Measurements from ENCODE around the gene MGMT. TPM values are rescaled to one million over a fixed set of nuclear protein-coding genes. Genes with fewer than 3 reads are reported as not detected.

MGMT gene
- total RNA-seq, 1 experiment from 2014 or later: 11.5 TPM

- Histone ChIP-seq H3K36me3 (ENCODE audit: control insufficient read depth in 1 of 2, insufficient read depth in 2 of 2, low read length in 2 of 2) (no peaks in the 10 kb centered on the region), H3K27me3 (ENCODE audit: insufficient read depth, low read length) (no peaks in the 10 kb centered on the region), H3K79me2 (ENCODE audit: insufficient read depth, low read length) (no peaks in the 10 kb centered on the region), H3K9ac (ENCODE audit: low read length) (no peak overlapping the region), H3K9me2 (ENCODE audit: insufficient read depth) (no peaks in the 10 kb centered on the region), H3K4me2 (ENCODE audit: low read length) (no peak overlapping the region), H3K4me3 (replicated peaks in 1 of 2; ENCODE audit: low read depth in 1 of 2, low read length in 2 of 2) (no peak overlapping the region), H3K4me1 (ENCODE audit: control insufficient read depth in 1 of 2, insufficient read depth in 2 of 2, low read length in 2 of 2) (peaks cover 0 to 2% of the 10 kb centered on the region in 2 experiments; a peak in 1 of 4 replicates), H2AFZ (ENCODE audit: low read depth, low read length, poor library complexity, severe bottlenecking) (no peak overlapping the region), H4K20me1 (ENCODE audit: insufficient read depth) (no peaks in the 10 kb centered on the region), H3K9me3 (ENCODE audit: control insufficient read depth in 1 of 2, insufficient read depth in 1 of 2, low read depth in 1 of 2, low read length in 2 of 2) (no peaks in the 10 kb centered on the region), H3K27ac (ENCODE audit: low read depth, low read length) (no peak overlapping the region)
- BruUV-seq (replicated peaks): no TSS peak
- ChIA-PET POLR2A (no interaction called here), CTCF (no interaction called here), RAD21 (ENCODE audit: low non-redundant PET in 1 of 2, low total read pairs in 2 of 2, uncharacterized antibody in 2 of 2, unreplicated experiment in 2 of 2) (no interaction called here)
- intact Hi-C loops (cut with micrococcal nuclease): no loop called here
- DNase-seq (ENCODE audit: low read depth, low spot score) (no peak), ATAC-seq (no peak)
- no peak for TF ChIP-seq SIN3A (IDR thresholded peaks at IDR 0.05; ENCODE audit: low read depth)
- TF ChIP-seq ELF1 (IDR thresholded peaks at IDR 0.05; ENCODE audit: borderline replicate concordance, low read depth): no peak
- TF ChIP-seq POLR2A (IDR thresholded peaks at IDR 0.05; ENCODE audit: borderline replicate concordance, extremely low read depth, insufficient read depth, insufficient read length): no peak
- TF ChIP-seq ZNF274 (IDR thresholded peaks at IDR 0.05; ENCODE audit: low read depth, low read length): no peak
- no peak for TF ChIP-seq TCF7L2 (IDR thresholded peaks at IDR 0.05; ENCODE audit: borderline replicate concordance, extremely low read depth, insufficient read depth, insufficient read length)
- TF ChIP-seq SRF (IDR thresholded peaks at IDR 0.05; ENCODE audit: low read depth): no peak
Observed at GRCh38 chr10:129647590-129647989, 180.5 kb downstream of the MGMT start.

- BruUV-seq (replicated peaks): no TSS peak
- CTCF ChIA-PET: no interaction called here
- no peak for ATAC-seq
Observed at GRCh38 chr10:129648856-129649255, 181.8 kb downstream of the MGMT start.

More at GRCh38 chr10:129648856-129649255, 181.8 kb downstream of the MGMT start:
- intact Hi-C loops (cut with micrococcal nuclease): no loop called here
- Histone ChIP-seq H3K4me2 (ENCODE audit: low read length) (no peak overlapping the region), H3K9me2 (ENCODE audit: insufficient read depth) (no peaks in the 10 kb centered on the region), H2AFZ (ENCODE audit: low read depth, low read length, poor library complexity, severe bottlenecking) (no peak overlapping the region), H3K4me3 (replicated peaks in 1 of 2; ENCODE audit: low read depth in 1 of 2, low read length in 2 of 2) (no peak overlapping the region), H3K9me3 (ENCODE audit: control insufficient read depth in 1 of 2, insufficient read depth in 1 of 2, low read depth in 1 of 2, low read length in 2 of 2) (no peaks in the 10 kb centered on the region), H3K4me1 (ENCODE audit: control insufficient read depth in 1 of 2, insufficient read depth in 2 of 2, low read length in 2 of 2) (no peaks in the 10 kb centered on the region), H3K36me3 (ENCODE audit: control insufficient read depth in 1 of 2, insufficient read depth in 2 of 2, low read length in 2 of 2) (no peaks in the 10 kb centered on the region), H3K27ac (ENCODE audit: low read depth, low read length) (no peak overlapping the region), H3K27me3 (ENCODE audit: insufficient read depth, low read length) (no peaks in the 10 kb centered on the region), H3K9ac (ENCODE audit: low read length) (no peak overlapping the region), H3K79me2 (ENCODE audit: insufficient read depth, low read length) (no peaks in the 10 kb centered on the region), H4K20me1 (ENCODE audit: insufficient read depth) (no peaks in the 10 kb centered on the region)
- DNase-seq (ENCODE audit: low read depth, low spot score): no peak
- POLR2A ChIA-PET: no interaction called here
- TF ChIP-seq ZNF274 (IDR thresholded peaks at IDR 0.05; ENCODE audit: low read depth, low read length) (no peak), JUND (IDR thresholded peaks at IDR 0.05) (no peak), EZH2phosphoT487 (IDR thresholded peaks at IDR 0.05; ENCODE audit: borderline replicate concordance) (no peak), SP1 (IDR thresholded peaks at IDR 0.05; ENCODE audit: low read depth) (no peak), REST (IDR thresholded peaks at IDR 0.05; ENCODE audit: low read depth) (no peak), POLR2AphosphoS5 (IDR thresholded peaks at IDR 0.05; ENCODE audit: low read depth, low read length) (no peak)
- TF ChIP-seq, protein P1, sequence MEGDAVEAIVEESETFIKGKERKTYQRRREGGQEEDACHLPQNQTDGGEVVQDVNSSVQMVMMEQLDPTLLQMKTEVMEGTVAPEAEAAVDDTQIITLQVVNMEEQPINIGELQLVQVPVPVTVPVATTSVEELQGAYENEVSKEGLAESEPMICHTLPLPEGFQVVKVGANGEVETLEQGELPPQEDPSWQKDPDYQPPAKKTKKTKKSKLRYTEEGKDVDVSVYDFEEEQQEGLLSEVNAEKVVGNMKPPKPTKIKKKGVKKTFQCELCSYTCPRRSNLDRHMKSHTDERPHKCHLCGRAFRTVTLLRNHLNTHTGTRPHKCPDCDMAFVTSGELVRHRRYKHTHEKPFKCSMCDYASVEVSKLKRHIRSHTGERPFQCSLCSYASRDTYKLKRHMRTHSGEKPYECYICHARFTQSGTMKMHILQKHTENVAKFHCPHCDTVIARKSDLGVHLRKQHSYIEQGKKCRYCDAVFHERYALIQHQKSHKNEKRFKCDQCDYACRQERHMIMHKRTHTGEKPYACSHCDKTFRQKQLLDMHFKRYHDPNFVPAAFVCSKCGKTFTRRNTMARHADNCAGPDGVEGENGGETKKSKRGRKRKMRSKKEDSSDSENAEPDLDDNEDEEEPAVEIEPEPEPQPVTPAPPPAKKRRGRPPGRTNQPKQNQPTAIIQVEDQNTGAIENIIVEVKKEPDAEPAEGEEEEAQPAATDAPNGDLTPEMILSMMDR (IDR thresholded peaks at IDR 0.05 in 2 of 3, conservative IDR thresholded peaks at IDR 0.05 in 1 of 3; ENCODE audit: borderline replicate concordance in 1 of 3, insufficient read depth in 1 of 3, low read depth in 2 of 3, low read length in 2 of 3): no peak
- TF ChIP-seq, protein P2, sequence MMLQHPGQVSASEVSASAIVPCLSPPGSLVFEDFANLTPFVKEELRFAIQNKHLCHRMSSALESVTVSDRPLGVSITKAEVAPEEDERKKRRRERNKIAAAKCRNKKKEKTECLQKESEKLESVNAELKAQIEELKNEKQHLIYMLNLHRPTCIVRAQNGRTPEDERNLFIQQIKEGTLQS (IDR thresholded peaks at IDR 0.05): no peak
- RAD21 ChIA-PET (ENCODE audit: low non-redundant PET in 1 of 2, low total read pairs in 2 of 2, uncharacterized antibody in 2 of 2, unreplicated experiment in 2 of 2): no interaction called here
